Activated T-cell treated with anti-CD3 and anti-CD28 coated beads, Interleukin-2, amount 50 U/mL, for 24 hours (primary cell): ENCODE data around the gene LMAN1L.
A peak's percentile ranks its signal among the peaks of the same experiment; 100 is the strongest.

ENCODE experiments used
- DNase-seq: peaks from one replicate; pipeline ENCODE4 v3.0.0-alpha.2; 2020
- H3K27ac Mint-ChIP-seq: 2 replicates; pipeline ENCODE4 v1.8.0; 2020; ENCODE audit warnings: mild to moderate bottlenecking, mixed read lengths
- H3K27me3 Mint-ChIP-seq: 2 replicates; pipeline ENCODE4 v1.8.0; 2020; ENCODE audit warnings: mixed read lengths
- H3K36me3 Mint-ChIP-seq: 2 replicates; pipeline ENCODE4 v1.8.0; 2020; ENCODE audit warnings: low read depth, mixed read lengths
- H3K4me1 Mint-ChIP-seq: 2 replicates; pipeline ENCODE4 v1.8.0; 2020; ENCODE audit warnings: low read depth, mixed read lengths
- H3K4me3 Mint-ChIP-seq: 2 replicates; pipeline ENCODE4 v1.8.0; 2020; ENCODE audit warnings: mild to moderate bottlenecking, moderate library complexity, mixed read lengths
- H3K9me3 Mint-ChIP-seq: 2 replicates; pipeline ENCODE4 v1.8.0; 2020; ENCODE audit warnings: mixed read lengths

LMAN1L gene

DNA sequence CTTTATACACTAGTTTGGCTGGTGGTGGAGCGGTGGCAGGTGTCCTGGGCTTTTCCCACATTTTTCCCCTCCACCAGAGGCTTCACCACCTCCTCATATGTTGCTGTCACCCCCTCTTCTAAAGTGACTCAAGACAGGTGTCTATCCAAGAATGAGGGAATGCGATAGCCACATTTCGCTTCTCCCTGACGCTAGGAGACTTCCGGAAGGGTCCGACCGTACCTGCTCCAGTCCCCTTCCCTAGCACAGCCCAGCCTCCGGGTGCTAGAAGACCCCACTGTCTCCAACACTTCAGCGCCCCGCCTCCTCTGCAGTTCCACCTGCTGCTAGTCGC lies 60.0 kb downstream of the LMAN1L start:
- peak overlapping the region; percentile 91 for H3K27ac Mint-ChIP-seq
- H3K4me3 Mint-ChIP-seq: peak overlapping the region; percentile 93
- no peak for DNase-seq
- no peaks in the 10 kb centered on the region for H3K9me3 Mint-ChIP-seq
- H3K4me1 Mint-ChIP-seq: peaks cover 56% of the 10 kb centered on the region
- H3K36me3 Mint-ChIP-seq: peaks cover 34% of the 10 kb centered on the region
- no peaks in the 10 kb centered on the region for H3K27me3 Mint-ChIP-seq

DNA sequence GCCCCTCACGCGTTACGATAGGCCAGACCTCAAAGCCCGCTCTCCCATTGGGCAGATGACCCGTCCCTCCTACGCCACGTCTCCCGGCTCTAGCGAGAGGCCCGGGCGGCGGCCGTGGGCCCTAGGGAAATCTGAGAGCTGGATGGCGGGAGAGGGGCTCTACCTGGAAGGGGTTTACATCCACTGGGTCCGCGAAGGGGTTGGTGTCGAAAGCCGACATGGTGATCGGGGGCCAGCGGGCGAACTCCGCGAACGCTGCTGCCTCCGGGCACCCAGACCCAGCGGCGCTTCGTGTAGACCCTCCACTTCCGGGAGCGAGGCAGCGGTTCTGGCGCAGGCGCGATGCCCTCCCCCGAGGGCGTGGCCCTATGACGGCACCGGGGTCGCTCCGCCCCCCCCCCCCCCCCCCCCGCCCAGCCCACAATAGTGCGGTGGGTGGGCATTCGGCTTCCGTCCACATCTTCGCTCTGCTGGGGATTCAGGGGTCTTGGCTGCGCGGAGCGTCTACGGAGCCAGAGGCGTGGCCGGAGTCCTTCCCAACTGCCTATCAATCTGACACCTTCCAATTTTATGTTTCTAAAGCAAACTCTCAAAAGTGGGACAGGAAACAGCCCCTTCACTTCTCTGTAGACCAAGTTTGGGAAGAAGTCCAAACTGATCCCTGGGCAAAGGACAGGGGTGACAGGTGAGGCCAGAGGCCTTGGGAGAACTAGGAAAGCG lies 60.6 kb downstream of the LMAN1L start, which contains the start of gene SCAMP2:
Gene SCAMP2 (minus strand): TSS at position 330 of the 720 bp plus-strand sequence. CDS start 110 bp downstream, at position 220.
- peaks cover 29% of the 10 kb centered on the region for H3K36me3 Mint-ChIP-seq
- H3K4me1 Mint-ChIP-seq: peaks cover 50% of the 10 kb centered on the region
- H3K27ac Mint-ChIP-seq: peak within 1 kb of the TSS; percentile 91
- peak within 1 kb of the TSS; percentile 93 for H3K4me3 Mint-ChIP-seq
- peak; percentile 95 for DNase-seq
- H3K27me3 Mint-ChIP-seq: no peaks in the 10 kb centered on the region
- H3K9me3 Mint-ChIP-seq: no peaks in the 10 kb centered on the region

DNA sequence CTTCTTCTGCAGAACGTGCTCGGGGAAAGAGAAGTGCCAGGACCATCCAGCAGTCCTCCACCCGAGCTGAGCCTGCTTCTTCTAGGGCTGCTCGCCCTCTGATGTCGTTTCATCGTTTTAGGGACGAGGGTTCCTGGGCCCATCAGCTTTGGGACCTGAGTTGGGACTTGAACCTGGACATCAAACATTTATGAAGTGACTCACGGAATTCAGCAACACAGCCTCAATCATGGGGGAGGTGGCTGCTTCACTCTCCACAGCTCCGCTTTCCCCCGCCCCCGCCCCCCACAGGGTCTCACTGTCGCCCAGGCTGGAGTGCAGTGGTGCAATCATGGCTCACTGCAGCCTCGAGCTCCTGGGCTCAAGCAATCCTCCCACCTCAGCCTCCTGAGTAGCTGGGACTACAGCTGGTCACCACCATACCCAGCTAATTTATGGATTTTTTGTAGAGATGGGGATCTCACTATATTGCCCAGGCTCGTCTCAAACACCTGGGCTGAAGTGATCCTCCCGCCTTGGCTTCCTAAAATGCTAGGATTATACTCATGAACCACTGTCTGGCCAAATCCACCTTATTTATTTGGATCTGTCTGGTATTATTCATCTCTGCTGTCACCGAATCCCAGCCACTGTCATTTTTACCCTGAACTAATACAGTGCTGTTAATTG lies 61.3 kb downstream of the LMAN1L start:
- Mint-ChIP-seq H3K9me3 (no peaks in the 10 kb centered on the region), H3K27ac (peak overlapping the region; percentile 90), H3K36me3 (peaks cover 24% of the 10 kb centered on the region), H3K27me3 (no peaks in the 10 kb centered on the region), H3K4me3 (peak overlapping the region; percentile 93), H3K4me1 (peaks cover 44% of the 10 kb centered on the region)
- no peak for DNase-seq
